HFFc6 (cell line): ENCODE results near the gene GOLGA7B. TPM values are rescaled to one million over a fixed set of nuclear protein-coding genes. Genes with fewer than 3 reads are reported as not detected.

Source experiments
- DNase-seq: peaks from one replicate; pipeline ENCODE4 v3.0.0-alpha.2; 2018
- H3K27ac Mint-ChIP-seq: 2 replicates; pipeline ENCODE4 v1.8.0; 2020; ENCODE audit warnings: mild to moderate bottlenecking, mixed read lengths
- H3K27me3 Mint-ChIP-seq: 2 replicates; pipeline ENCODE4 v1.8.0; 2021; ENCODE audit warnings: mild to moderate bottlenecking, moderate library complexity, mixed read lengths; ENCODE audit not compliant: insufficient read depth
- H3K36me3 Mint-ChIP-seq: 2 replicates; pipeline ENCODE4 v1.8.0; 2021; ENCODE audit warnings: low read depth, mixed read lengths
- H3K4me1 Mint-ChIP-seq: 2 replicates; pipeline ENCODE4 v1.8.0; 2020; ENCODE audit warnings: low read depth, mixed read lengths
- H3K4me3 Mint-ChIP-seq: 2 replicates; pipeline ENCODE4 v1.8.0; 2020; ENCODE audit warnings: mild to moderate bottlenecking, moderate library complexity, mixed read lengths
- H3K9me3 Mint-ChIP-seq: 2 replicates; pipeline ENCODE4 v1.8.0; 2020; ENCODE audit warnings: mild to moderate bottlenecking, mixed read lengths
- CTCF ChIP-seq: fragments of 200-600 bp; sonication (generic); IDR thresholded peaks from 2 replicates; pipeline ENCODE4 v1.5.0; 2021; ENCODE audit warnings: antibody characterized with exemption, mild to moderate bottlenecking
- long read RNA-seq: library from polyadenylated mRNA; unstranded; transcript quantifications from one replicate; pipeline ENCODE4 v2.0.0, GENCODE V29; 2019
- total RNA-seq, 6 experiments: library from RNA; stranded (reverse); fragmentation: NEBNext Ultra II Directional; extraction: Animal tissue kit (Norgen Biotek cat#: 25700); gene quantifications; 2 replicates in 1 of 6; 3 replicates in 5 of 6; pipeline ENCODE4 v1.2.3, GENCODE V29; 2021

Gene GOLGA7B
- total RNA-seq: not detected
- long read RNA-seq: 0 reads

GRCh38 chr10:97849687-97850402 is at the start of gene GOLGA7B:
Gene GOLGA7B (plus strand): TSS chr10:97849843. CDS start chr10:97850304, 461 bp downstream.
- Mint-ChIP-seq H3K9me3 (no peaks in the 10 kb centered on the region), H3K36me3 (no peaks in the 10 kb centered on the region), H3K27me3 (peaks cover 29% of the 10 kb centered on the region), H3K27ac (no peak within 1 kb of the TSS), H3K4me1 (peaks cover 5% of the 10 kb centered on the region), H3K4me3 (peak within 1 kb of the TSS; percentile 52)
- no peak for DNase-seq
- no peak for TF ChIP-seq CTCF

GRCh38 chr10:97800474-97800873 is 49.2 kb upstream of the GOLGA7B start:
- Mint-ChIP-seq H3K4me3 (no peak overlapping the region), H3K4me1 (no peaks in the 10 kb centered on the region), H3K27ac (no peak overlapping the region), H3K27me3 (peaks cover 49% of the 10 kb centered on the region), H3K9me3 (peaks cover 14% of the 10 kb centered on the region), H3K36me3 (peaks cover 7% of the 10 kb centered on the region; the same call in 1 of the 2 replicates)
- DNase-seq: no peak
- no peak for TF ChIP-seq CTCF

- Mint-ChIP-seq H3K9me3 (peaks cover 14% of the 10 kb centered on the region), H3K27ac (no peak overlapping the region), H3K4me1 (no peaks in the 10 kb centered on the region), H3K36me3 (peaks cover 7% of the 10 kb centered on the region; the same call in 1 of the 2 replicates), H3K27me3 (peaks cover 46% of the 10 kb centered on the region), H3K4me3 (no peak overlapping the region)
- no peak for TF ChIP-seq CTCF
- no peak for DNase-seq
These were observed 48.2 kb upstream of the GOLGA7B start for GRCh38 chr10:97801422-97801821.

GRCh38 chr10:97805096-97805884 is 44.4 kb upstream of the GOLGA7B start:
- Mint-ChIP-seq H3K9me3 (no peaks in the 10 kb centered on the region), H3K27ac (no peak overlapping the region), H3K36me3 (no peaks in the 10 kb centered on the region), H3K4me3 (no peak overlapping the region), H3K27me3 (peaks cover 48% of the 10 kb centered on the region), H3K4me1 (0 out of 2 replicates have a peak, but pooled peaks cover under 1% of the 10 kb centered on the region)
- no peak for DNase-seq
- TF ChIP-seq CTCF: no peak

- no peak for DNase-seq
- H3K4me3 Mint-ChIP-seq: no peak overlapping the region
- H3K9me3 Mint-ChIP-seq: no peaks in the 10 kb centered on the region
- H3K36me3 Mint-ChIP-seq: no peaks in the 10 kb centered on the region
- no peak overlapping the region for H3K27ac Mint-ChIP-seq
- TF ChIP-seq CTCF: no peak
- peaks cover 43% of the 10 kb centered on the region for H3K27me3 Mint-ChIP-seq
- H3K4me1 Mint-ChIP-seq: peaks cover 7% of the 10 kb centered on the region; the same call in 1 of the 2 replicates
These were observed 43.7 kb upstream of the GOLGA7B start for GRCh38 chr10:97805949-97806348.
